ENCODE data around the gene PTPRD. TPM values are rescaled to one million over a fixed set of nuclear protein-coding genes. Genes with fewer than 3 reads are reported as not detected.

Gene PTPRD
- total RNA-seq, 3 donors from 2014 or later (not counting 1 experiment from before 2014, with no cell fraction given) = 0.05 to 0.68 TPM; not detected in 1

GRCh38 chr9:9412241-9412640 is 1200.6 kb downstream of the PTPRD start:
- Histone ChIP-seq H3K9me3 (ENCODE audit: control insufficient read depth, insufficient read depth, low read length) (peaks cover 3% of the 10 kb centered on the region), H3K4me3 (ENCODE audit: low read length) (no peak overlapping the region), H3K36me3 (ENCODE audit: control insufficient read depth, insufficient read depth, low read length) (no peaks in the 10 kb centered on the region), H3K27me3 (ENCODE audit: control insufficient read depth, insufficient read depth, low read length) (no peaks in the 10 kb centered on the region), H3K27ac (ENCODE audit: low read length) (no peak overlapping the region), H3K4me1 (ENCODE audit: control insufficient read depth, insufficient read depth, low read length) (no peaks in the 10 kb centered on the region)
- H3K27ac Mint-ChIP-seq = no peak overlapping the region
- DNase-seq (no peak), ATAC-seq (no peak)
- H3K4me1 Mint-ChIP-seq = no peaks in the 10 kb centered on the region
- peaks cover 6 to 13% of the 10 kb centered on the region in 2 donors for H3K9me3 Mint-ChIP-seq
- H3K36me3 Mint-ChIP-seq = no peaks in the 10 kb centered on the region
- H3K4me3 Mint-ChIP-seq = no peak overlapping the region
- intact Hi-C loops (cut with micrococcal nuclease) = no loop called here
- H3K27me3 Mint-ChIP-seq (ENCODE audit: low read depth in 2 of 2) = no peaks in the 10 kb centered on the region
- TF ChIP-seq, protein P1, sequence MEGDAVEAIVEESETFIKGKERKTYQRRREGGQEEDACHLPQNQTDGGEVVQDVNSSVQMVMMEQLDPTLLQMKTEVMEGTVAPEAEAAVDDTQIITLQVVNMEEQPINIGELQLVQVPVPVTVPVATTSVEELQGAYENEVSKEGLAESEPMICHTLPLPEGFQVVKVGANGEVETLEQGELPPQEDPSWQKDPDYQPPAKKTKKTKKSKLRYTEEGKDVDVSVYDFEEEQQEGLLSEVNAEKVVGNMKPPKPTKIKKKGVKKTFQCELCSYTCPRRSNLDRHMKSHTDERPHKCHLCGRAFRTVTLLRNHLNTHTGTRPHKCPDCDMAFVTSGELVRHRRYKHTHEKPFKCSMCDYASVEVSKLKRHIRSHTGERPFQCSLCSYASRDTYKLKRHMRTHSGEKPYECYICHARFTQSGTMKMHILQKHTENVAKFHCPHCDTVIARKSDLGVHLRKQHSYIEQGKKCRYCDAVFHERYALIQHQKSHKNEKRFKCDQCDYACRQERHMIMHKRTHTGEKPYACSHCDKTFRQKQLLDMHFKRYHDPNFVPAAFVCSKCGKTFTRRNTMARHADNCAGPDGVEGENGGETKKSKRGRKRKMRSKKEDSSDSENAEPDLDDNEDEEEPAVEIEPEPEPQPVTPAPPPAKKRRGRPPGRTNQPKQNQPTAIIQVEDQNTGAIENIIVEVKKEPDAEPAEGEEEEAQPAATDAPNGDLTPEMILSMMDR (IDR thresholded peaks at IDR 0.05) = no peak
- 100% methylated on average over 2 of the region's 3 CpGs for WGBS (ENCODE audit: insufficient coverage)

DNA sequence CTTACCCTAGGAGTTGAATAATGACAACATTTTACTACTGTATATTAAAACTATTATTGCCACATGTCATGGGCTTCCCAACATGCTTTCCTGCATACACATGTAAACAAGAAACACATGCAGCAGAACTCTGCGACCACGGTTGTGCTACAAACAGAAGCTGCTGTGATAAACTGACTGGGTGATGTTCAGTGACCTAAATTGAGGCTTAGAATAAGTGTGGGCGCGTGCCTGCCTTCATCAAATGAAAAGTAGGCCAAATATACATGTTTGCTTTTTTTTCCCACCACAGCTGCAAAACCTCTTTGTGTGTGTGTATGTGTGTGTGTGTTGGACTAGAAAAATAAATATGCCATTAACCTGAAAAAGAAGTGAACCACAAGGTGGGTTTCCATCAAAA is 1202.1 kb downstream of the PTPRD start:
- H3K27ac ChIP-seq (ENCODE audit: low read length) = no peak overlapping the region
- H3K4me1 ChIP-seq (ENCODE audit: control insufficient read depth, insufficient read depth, low read length) = no peaks in the 10 kb centered on the region
- 85% methylated on average over 4 of the region's 4 CpGs for WGBS (ENCODE audit: insufficient coverage)
- TF ChIP-seq, protein P1 (IDR thresholded peaks at IDR 0.05) = no peak
- no peak overlapping the region for H3K4me3 ChIP-seq (ENCODE audit: low read length)
- Mint-ChIP-seq H3K9me3 (peaks cover 3 to 10% of the 10 kb centered on the region in 2 donors), H3K4me3 (no peak overlapping the region), H3K36me3 (no peaks in the 10 kb centered on the region), H3K4me1 (no peaks in the 10 kb centered on the region), H3K27me3 (ENCODE audit: low read depth in 2 of 2) (no peaks in the 10 kb centered on the region), H3K27ac (no peak overlapping the region)
- no peak for DNase-seq
- H3K27me3 ChIP-seq (ENCODE audit: control insufficient read depth, insufficient read depth, low read length) = no peaks in the 10 kb centered on the region
- no peak for ATAC-seq
- intact Hi-C loops (cut with micrococcal nuclease) = no loop called here
- no peaks in the 10 kb centered on the region for H3K36me3 ChIP-seq (ENCODE audit: control insufficient read depth, insufficient read depth, low read length)
- H3K9me3 ChIP-seq (ENCODE audit: control insufficient read depth, insufficient read depth, low read length) = peaks cover 3% of the 10 kb centered on the region

DNA sequence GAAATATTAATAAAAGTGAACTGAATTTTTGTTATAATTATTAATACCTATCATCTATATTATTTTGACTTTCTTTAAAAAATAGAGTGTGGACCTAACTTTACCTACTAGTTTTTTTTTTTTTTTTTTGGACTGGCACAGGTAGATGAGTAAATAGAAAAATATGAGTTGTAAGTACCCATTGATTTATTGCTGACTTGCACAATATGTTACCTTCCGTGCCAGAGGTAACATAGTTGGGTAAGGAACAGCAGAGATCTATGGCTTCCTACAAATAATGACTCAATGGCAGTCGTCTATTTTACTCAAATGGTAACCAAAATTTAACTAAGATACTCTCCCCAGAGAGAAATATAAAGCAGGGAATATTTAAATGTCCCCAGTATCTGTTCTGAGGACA is 1212.8 kb downstream of the PTPRD start:
- intact Hi-C loops (cut with micrococcal nuclease) = no loop called here
- H3K9me3 Mint-ChIP-seq = peaks cover 16 to 26% of the 10 kb centered on the region in 2 donors
- H3K36me3 Mint-ChIP-seq = no peaks in the 10 kb centered on the region
- H3K27me3 ChIP-seq (ENCODE audit: control insufficient read depth, insufficient read depth, low read length) = no peaks in the 10 kb centered on the region
- DNase-seq = no peak
- H3K9me3 ChIP-seq (ENCODE audit: control insufficient read depth, insufficient read depth, low read length) = no peaks in the 10 kb centered on the region
- no peaks in the 10 kb centered on the region for H3K27me3 Mint-ChIP-seq (ENCODE audit: low read depth in 2 of 2)
- no peaks in the 10 kb centered on the region for H3K36me3 ChIP-seq (ENCODE audit: control insufficient read depth, insufficient read depth, low read length)
- H3K27ac ChIP-seq (ENCODE audit: low read length) = no peak overlapping the region
- no peak overlapping the region for H3K4me3 Mint-ChIP-seq
- WGBS (ENCODE audit: insufficient coverage) = 100% methylated on average over 1 of the region's 2 CpGs
- H3K4me1 ChIP-seq (ENCODE audit: control insufficient read depth, insufficient read depth, low read length) = no peaks in the 10 kb centered on the region
- H3K27ac Mint-ChIP-seq = no peak overlapping the region
- H3K4me1 Mint-ChIP-seq = no peaks in the 10 kb centered on the region
- TF ChIP-seq, protein P1 (IDR thresholded peaks at IDR 0.05) = no peak
- no peak for ATAC-seq
- no peak overlapping the region for H3K4me3 ChIP-seq (ENCODE audit: low read length)

- no peaks in the 10 kb centered on the region for H3K9me3 ChIP-seq (ENCODE audit: control insufficient read depth, insufficient read depth, low read length)
- H3K27ac ChIP-seq (ENCODE audit: low read length) = no peak overlapping the region
- no peak overlapping the region for H3K4me3 ChIP-seq (ENCODE audit: low read length)
- no peaks in the 10 kb centered on the region for H3K36me3 ChIP-seq (ENCODE audit: control insufficient read depth, insufficient read depth, low read length)
- Mint-ChIP-seq H3K9me3 (peaks cover 9 to 10% of the 10 kb centered on the region in 2 donors), H3K36me3 (no peaks in the 10 kb centered on the region), H3K4me3 (no peak overlapping the region), H3K4me1 (no peaks in the 10 kb centered on the region), H3K27ac (no peak overlapping the region), H3K27me3 (ENCODE audit: low read depth in 2 of 2) (no peaks in the 10 kb centered on the region)
- DNase-seq (no peak), ATAC-seq (no peak)
- no peaks in the 10 kb centered on the region for H3K27me3 ChIP-seq (ENCODE audit: control insufficient read depth, insufficient read depth, low read length)
- TF ChIP-seq, protein P1 (IDR thresholded peaks at IDR 0.05) = no peak
- WGBS (ENCODE audit: insufficient coverage) = no CpG with 5 or more reads among the region's 2 CpGs
- H3K4me1 ChIP-seq (ENCODE audit: control insufficient read depth, insufficient read depth, low read length) = no peaks in the 10 kb centered on the region
- intact Hi-C loops (cut with micrococcal nuclease) = no loop called here
Measured at GRCh38 chr9:9396518-9396917, 1216.3 kb downstream of the PTPRD start.
